Gastroesophageal sphincter (tissue), 3 donors: ENCODE data around the gene POM121.
"Not testable (repeated sequence)": the region's sequence is repeated elsewhere in the genome, so short reads cannot be mapped to it uniquely, and the experiment has no call there.

ENCODE experiments used
- CTCF ChIP-seq, 4 experiments: fragments of 200-600 bp in 2 of 4; fragments of 450-650 bp in 2 of 4; sonication (generic) in 1 of 4; IDR thresholded peaks; one replicate each; pipeline ENCODE4 v1.5.1; 2017 to 2019; ENCODE audit warnings: antibody characterized with exemption in 4 of 4, mild to moderate bottlenecking in 2 of 4, moderate library complexity in 2 of 4
- EP300 ChIP-seq: sonication (generic); formaldehyde crosslinking; IDR thresholded peaks from one replicate; pipeline ENCODE4 v1.6.1; 2017; ENCODE audit warnings: antibody characterized with exemption, mild to moderate bottlenecking
- POLR2A ChIP-seq, 2 donors: fragments of 450-650 bp; IDR thresholded peaks; one replicate each; pipeline ENCODE4 v1.6.1; 2017; ENCODE audit warnings: antibody characterized with exemption in 2 of 2, mild to moderate bottlenecking in 2 of 2, moderate library complexity in 1 of 2
- POLR2AphosphoS5 ChIP-seq: sonication (generic); formaldehyde crosslinking; IDR thresholded peaks from one replicate; pipeline ENCODE4 v1.6.1; 2017; ENCODE audit warnings: antibody characterized with exemption

- TF ChIP-seq CTCF (IDR thresholded peaks at IDR 0.05); POLR2AphosphoS5; POLR2A (IDR thresholded peaks at IDR 0.05); EP300: not testable (repeated sequence)
Measured at GRCh38 chr7:72949276-72949675, 24.4 kb downstream of the POM121 start.
